PFSK-1 (cell line): Measurements from ENCODE around the gene CFAP410.

Experiments
- FOXP2 ChIP-seq: optimal IDR thresholded peaks from 2 replicates; pipeline ENCODE3; 2011; ENCODE audit warnings: borderline replicate concordance, control low read depth, inconsistent platforms; ENCODE audit not compliant: insufficient read depth; ENCODE audit errors: extremely low read length, extremely low read depth
- POLR2AphosphoS5 ChIP-seq: IDR thresholded peaks from 2 replicates; pipeline ENCODE4 v1.6.1; 2012; ENCODE audit warnings: low read depth, mild to moderate bottlenecking, control low read depth, low read length, moderate library complexity
- SIN3A ChIP-seq: IDR thresholded peaks from 2 replicates; pipeline ENCODE4 v1.6.1; 2012; ENCODE audit warnings: mild to moderate bottlenecking, low read length, moderate library complexity, borderline replicate concordance; ENCODE audit not compliant: insufficient read depth
- TAF1 ChIP-seq: IDR thresholded peaks from 2 replicates; pipeline ENCODE4 v1.6.1; 2012; ENCODE audit warnings: low read length, control low read depth, borderline replicate concordance; ENCODE audit not compliant: insufficient read depth
- TF ChIP-seq, protein P1 (sequence below), 2 experiments: IDR thresholded peaks; 2 replicates each; pipeline versions ENCODE4 v1.6.1 to v1.8.0; 2011 to 2012; ENCODE audit warnings: low read depth in 2 of 2, low read length in 2 of 2, control low read depth in 1 of 2, inconsistent platforms in 1 of 2, mild to moderate bottlenecking in 1 of 2, moderate library complexity in 1 of 2; ENCODE audit not compliant: insufficient read depth in 1 of 2

Gene CFAP410

GRCh38 chr21:44318489-44319285 is 20.5 kb downstream of the CFAP410 start:
- TF ChIP-seq TAF1 (no peak), SIN3A (no peak), POLR2AphosphoS5 (no peak), FOXP2 (no peak)
- TF ChIP-seq, protein P1, sequence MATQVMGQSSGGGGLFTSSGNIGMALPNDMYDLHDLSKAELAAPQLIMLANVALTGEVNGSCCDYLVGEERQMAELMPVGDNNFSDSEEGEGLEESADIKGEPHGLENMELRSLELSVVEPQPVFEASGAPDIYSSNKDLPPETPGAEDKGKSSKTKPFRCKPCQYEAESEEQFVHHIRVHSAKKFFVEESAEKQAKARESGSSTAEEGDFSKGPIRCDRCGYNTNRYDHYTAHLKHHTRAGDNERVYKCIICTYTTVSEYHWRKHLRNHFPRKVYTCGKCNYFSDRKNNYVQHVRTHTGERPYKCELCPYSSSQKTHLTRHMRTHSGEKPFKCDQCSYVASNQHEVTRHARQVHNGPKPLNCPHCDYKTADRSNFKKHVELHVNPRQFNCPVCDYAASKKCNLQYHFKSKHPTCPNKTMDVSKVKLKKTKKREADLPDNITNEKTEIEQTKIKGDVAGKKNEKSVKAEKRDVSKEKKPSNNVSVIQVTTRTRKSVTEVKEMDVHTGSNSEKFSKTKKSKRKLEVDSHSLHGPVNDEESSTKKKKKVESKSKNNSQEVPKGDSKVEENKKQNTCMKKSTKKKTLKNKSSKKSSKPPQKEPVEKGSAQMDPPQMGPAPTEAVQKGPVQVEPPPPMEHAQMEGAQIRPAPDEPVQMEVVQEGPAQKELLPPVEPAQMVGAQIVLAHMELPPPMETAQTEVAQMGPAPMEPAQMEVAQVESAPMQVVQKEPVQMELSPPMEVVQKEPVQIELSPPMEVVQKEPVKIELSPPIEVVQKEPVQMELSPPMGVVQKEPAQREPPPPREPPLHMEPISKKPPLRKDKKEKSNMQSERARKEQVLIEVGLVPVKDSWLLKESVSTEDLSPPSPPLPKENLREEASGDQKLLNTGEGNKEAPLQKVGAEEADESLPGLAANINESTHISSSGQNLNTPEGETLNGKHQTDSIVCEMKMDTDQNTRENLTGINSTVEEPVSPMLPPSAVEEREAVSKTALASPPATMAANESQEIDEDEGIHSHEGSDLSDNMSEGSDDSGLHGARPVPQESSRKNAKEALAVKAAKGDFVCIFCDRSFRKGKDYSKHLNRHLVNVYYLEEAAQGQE (IDR thresholded peaks at IDR 0.05; ENCODE audit: insufficient read depth in 1 of 2, low read depth in 2 of 2, low read length in 2 of 2): no peak

DNA sequence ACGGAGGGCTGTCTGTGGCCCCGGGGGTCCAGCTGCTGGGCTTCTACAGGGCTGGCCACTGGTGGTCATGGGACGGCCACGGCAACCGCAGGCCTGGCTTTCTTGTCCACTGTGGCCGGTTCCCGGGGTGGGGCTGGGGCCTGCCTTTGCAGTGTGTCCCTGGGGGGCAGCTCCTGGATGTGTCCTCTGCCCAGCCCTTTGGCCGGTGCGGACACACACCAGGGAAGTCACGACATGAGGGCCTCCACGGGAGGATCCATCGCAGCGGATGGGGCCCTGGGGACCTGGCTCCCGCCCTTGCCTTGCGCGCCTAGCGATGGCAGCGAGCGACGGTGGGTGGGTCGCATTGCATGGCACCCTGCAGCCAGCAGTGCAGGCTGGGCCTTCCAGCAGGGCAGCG is 21.3 kb downstream of the CFAP410 start:
- TF ChIP-seq TAF1: no peak
- no peak for TF ChIP-seq POLR2AphosphoS5
- no peak for TF ChIP-seq SIN3A
- TF ChIP-seq, protein P1 (IDR thresholded peaks at IDR 0.05; ENCODE audit: insufficient read depth in 1 of 2, low read depth in 2 of 2, low read length in 2 of 2): no peak
- TF ChIP-seq FOXP2: no peak

- TF ChIP-seq TAF1 (no peak), FOXP2 (no peak), SIN3A (no peak), POLR2AphosphoS5 (no peak)
- TF ChIP-seq, protein P1 (IDR thresholded peaks at IDR 0.05; ENCODE audit: insufficient read depth in 1 of 2, low read depth in 2 of 2, low read length in 2 of 2): no peak
Observed at GRCh38 chr21:44317241-44317782, 21.9 kb downstream of the CFAP410 start.

- TF ChIP-seq TAF1 (no peak), FOXP2 (no peak), SIN3A (no peak), POLR2AphosphoS5 (no peak)
- TF ChIP-seq, protein P1 (IDR thresholded peaks at IDR 0.05; ENCODE audit: insufficient read depth in 1 of 2, low read depth in 2 of 2, low read length in 2 of 2): no peak
Observed at GRCh38 chr21:44316277-44316900, 22.8 kb downstream of the CFAP410 start.
